Tibial artery (tissue), 4 donors: ENCODE measurements around the gene GPNMB.

Experiments
- DNase-seq, 2 donors: peaks; one replicate each; pipeline ENCODE4 v3.0.0-alpha.2; 2019
- H3K27ac ChIP-seq, 2 donors: fragments of 200-600 bp; sonication (generic) in 1 of 2; 1 replicate in 1 of 2; 2 replicates in 1 of 2; pipeline ENCODE4 v1.5.1; 2018 to 2019; ENCODE audit warnings: mild to moderate bottlenecking in 1 of 2
- H3K27me3 ChIP-seq, 2 donors: fragments of 200-600 bp; sonication (generic) in 1 of 2; one replicate each; pipeline versions ENCODE4 v1.5.1 to v1.6.0; 2016 to 2019
- H3K36me3 ChIP-seq, 3 donors: fragments of 200-600 bp; sonication (generic) in 2 of 3; one replicate each; pipeline ENCODE4 v1.5.1; 2016 to 2019; ENCODE audit warnings: mild to moderate bottlenecking in 2 of 3
- H3K4me1 ChIP-seq, 4 donors: fragments of 200-600 bp; sonication (generic) in 2 of 4; 1 replicate in 3 of 4; 2 replicates in 1 of 4; pipeline ENCODE4 v1.5.1; 2016 to 2019
- H3K4me3 ChIP-seq, 2 donors: fragments of 200-600 bp; sonication (generic) in 1 of 2; 1 replicate in 1 of 2; 2 replicates in 1 of 2; pipeline ENCODE4 v1.5.1; 2018 to 2019; ENCODE audit warnings: mild to moderate bottlenecking in 2 of 2
- H3K9me3 ChIP-seq, 3 donors: fragments of 200-600 bp; sonication (generic) in 1 of 3; one replicate each; pipeline ENCODE4 v1.5.1; 2016 to 2019
- intact Hi-C: fragments of 100-400 bp; cut with DNase I; formaldehyde crosslinking; loops from one replicate; pipeline ENCODE4 v1.15.0; 2023; ENCODE audit warnings: low total_unique reads
- TF ChIP-seq, protein P1 (sequence below), 2 experiments: fragments of 200-600 bp in 1 of 2; fragments of 450-650 bp in 1 of 2; IDR thresholded peaks; one replicate each; pipeline ENCODE4 v1.5.1; 2017 to 2019; ENCODE audit warnings: antibody characterized with exemption in 2 of 2, mild to moderate bottlenecking in 1 of 2, moderate library complexity in 1 of 2

GPNMB gene

DNA sequence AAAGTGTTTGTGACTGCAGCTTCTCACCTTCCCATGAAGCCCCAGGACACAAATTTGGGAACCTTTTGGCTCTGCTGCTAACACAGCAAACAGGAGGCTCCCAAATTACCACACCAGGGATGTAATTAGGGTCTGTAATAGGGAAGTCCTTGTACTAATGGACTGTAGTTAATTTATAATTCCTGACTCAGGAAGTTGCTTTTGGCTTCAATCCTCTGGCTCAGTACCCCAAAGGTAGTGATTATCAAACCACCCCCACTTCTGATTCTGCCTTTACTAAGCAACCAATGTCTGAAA lies 48.8 kb downstream of the GPNMB start:
- Histone ChIP-seq H3K4me3 (no peak overlapping the region), H3K9me3 (no peaks in the 10 kb centered on the region), H3K27me3 (no peaks in the 10 kb centered on the region), H3K27ac (no peak overlapping the region), H3K36me3 (no peaks in the 10 kb centered on the region), H3K4me1 (peaks cover 0 to 19% (median 13%) of the 10 kb centered on the region in 4 donors)
- DNase-seq = no peak
- TF ChIP-seq, protein P1, sequence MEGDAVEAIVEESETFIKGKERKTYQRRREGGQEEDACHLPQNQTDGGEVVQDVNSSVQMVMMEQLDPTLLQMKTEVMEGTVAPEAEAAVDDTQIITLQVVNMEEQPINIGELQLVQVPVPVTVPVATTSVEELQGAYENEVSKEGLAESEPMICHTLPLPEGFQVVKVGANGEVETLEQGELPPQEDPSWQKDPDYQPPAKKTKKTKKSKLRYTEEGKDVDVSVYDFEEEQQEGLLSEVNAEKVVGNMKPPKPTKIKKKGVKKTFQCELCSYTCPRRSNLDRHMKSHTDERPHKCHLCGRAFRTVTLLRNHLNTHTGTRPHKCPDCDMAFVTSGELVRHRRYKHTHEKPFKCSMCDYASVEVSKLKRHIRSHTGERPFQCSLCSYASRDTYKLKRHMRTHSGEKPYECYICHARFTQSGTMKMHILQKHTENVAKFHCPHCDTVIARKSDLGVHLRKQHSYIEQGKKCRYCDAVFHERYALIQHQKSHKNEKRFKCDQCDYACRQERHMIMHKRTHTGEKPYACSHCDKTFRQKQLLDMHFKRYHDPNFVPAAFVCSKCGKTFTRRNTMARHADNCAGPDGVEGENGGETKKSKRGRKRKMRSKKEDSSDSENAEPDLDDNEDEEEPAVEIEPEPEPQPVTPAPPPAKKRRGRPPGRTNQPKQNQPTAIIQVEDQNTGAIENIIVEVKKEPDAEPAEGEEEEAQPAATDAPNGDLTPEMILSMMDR (IDR thresholded peaks at IDR 0.05) = no peak
- intact Hi-C loops = loop anchor here (5.0 kb wide), 1 partner anchor 468 kb away; no protein-coding TSS in a partner anchor

GRCh38 chr7:23298141-23298881 lies 51.7 kb downstream of the GPNMB start:
- Histone ChIP-seq H3K27ac (peak overlapping the region; percentile 80 to 81), H3K9me3 (no peaks in the 10 kb centered on the region), H3K36me3 (peaks cover 0 to 12% (median 8%) of the 10 kb centered on the region in 3 donors), H3K4me1 (peaks cover 0 to 48% (median 32%) of the 10 kb centered on the region in 4 donors), H3K27me3 (no peaks in the 10 kb centered on the region), H3K4me3 (peak overlapping the region; percentile 80 to 91)
- TF ChIP-seq, protein P1 (IDR thresholded peaks at IDR 0.05) = no peak
- no peak for DNase-seq
- intact Hi-C loops = loop anchor here (5.0 kb wide), 1 partner anchor 471 kb away; no protein-coding TSS in a partner anchor

DNA sequence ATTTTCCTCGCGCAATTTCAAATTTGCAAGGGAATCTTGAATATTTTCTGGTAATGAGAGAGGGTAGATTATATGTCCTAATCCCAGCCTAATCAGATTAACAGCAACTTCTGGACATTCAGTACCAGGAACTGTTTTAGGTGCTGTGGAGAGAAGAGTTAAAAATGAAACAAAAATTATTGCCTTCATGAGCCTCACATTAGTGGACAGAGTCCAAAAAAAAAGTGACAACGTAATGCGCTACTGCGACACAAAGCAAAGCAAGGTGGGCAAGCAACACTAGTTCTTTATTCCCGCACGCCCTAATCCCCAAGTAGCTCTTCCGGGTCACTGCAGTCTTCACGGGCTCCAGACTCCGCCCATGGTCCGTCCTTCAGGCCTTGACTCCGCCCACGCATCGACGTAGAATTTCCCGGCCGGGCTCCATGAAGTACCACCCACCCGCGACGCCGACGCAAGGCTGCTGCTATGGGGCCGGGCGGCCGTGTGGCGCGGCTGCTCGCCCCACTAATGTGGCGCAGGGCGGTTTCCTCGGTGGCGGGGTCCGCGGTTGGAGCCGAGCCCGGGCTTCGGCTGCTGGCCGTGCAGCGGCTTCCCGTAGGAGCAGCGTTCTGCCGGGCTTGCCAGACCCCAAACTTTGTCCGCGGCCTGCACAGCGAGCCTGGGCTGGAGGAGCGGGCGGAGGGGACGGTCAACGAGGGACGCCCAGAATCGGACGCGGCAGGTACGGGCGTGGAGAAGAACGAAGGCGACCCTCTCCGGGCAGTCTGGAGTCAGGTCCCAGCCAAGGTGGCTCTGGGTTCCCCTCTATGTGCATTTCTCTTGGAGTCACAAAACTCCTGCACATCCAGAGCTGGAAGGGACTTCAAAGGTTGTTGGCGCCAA lies 52.6 kb downstream of the GPNMB start, which contains the start of gene MALSU1:
Gene MALSU1 (plus strand): TSS at position 455 of the 885 bp plus-strand sequence. CDS start 14 bp downstream, at position 469.
- peak within 1 kb of the TSS; percentile 80 to 81 for H3K27ac ChIP-seq
- peaks cover 0 to 57% (median 35%) of the 10 kb centered on the region in 4 donors for H3K4me1 ChIP-seq
- H3K4me3 ChIP-seq = peak within 1 kb of the TSS; percentile 80 to 91
- H3K9me3 ChIP-seq = no peaks in the 10 kb centered on the region
- no peaks in the 10 kb centered on the region for H3K27me3 ChIP-seq
- H3K36me3 ChIP-seq = peaks cover 0 to 16% (median 12%) of the 10 kb centered on the region in 3 donors
- TF ChIP-seq, protein P1 (IDR thresholded peaks at IDR 0.05) = no peak
- DNase-seq = peak; percentile 97 to 98
- intact Hi-C loops = loop anchor here (5.0 kb wide), 1 partner anchor 472 kb away; no protein-coding TSS in a partner anchor

DNA sequence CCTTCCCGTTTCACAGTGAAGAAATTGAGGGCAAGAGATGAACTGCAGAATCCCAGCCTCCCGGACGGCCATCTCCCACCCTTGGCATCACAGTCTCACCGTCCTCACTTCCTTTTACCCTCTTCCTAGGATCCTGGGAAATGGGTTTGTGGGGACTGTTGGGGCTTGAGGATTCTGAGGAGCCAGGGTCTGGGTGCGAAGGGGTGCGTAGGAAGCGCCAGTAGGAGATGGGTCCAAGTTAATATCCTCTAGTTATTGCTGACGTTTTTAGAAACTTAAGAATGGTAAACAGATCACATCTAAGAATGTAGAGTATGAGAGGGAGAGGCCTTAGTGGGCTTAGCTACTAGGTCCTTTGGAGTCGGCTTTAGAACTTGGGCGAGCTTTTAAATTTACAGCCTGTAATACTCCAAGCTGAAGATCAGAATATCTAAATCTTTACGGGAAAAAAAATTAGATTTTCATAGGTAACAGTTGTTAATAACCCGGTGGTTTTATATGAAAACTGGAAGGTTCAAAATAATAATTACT lies 53.3 kb downstream of the GPNMB start:
- H3K4me3 ChIP-seq = peak overlapping the region; percentile 80 to 91
- intact Hi-C loops = loop anchor here (5.0 kb wide), 1 partner anchor 473 kb away; no protein-coding TSS in a partner anchor

More for the DNA sequence above, 53.3 kb downstream of the GPNMB start:
- Histone ChIP-seq H3K36me3 (peaks cover 0 to 23% (median 17%) of the 10 kb centered on the region in 3 donors), H3K9me3 (no peaks in the 10 kb centered on the region), H3K27ac (peak overlapping the region; percentile 80 to 81), H3K4me1 (peaks cover 0 to 58% (median 35%) of the 10 kb centered on the region in 4 donors), H3K27me3 (no peaks in the 10 kb centered on the region)
- TF ChIP-seq, protein P1 (IDR thresholded peaks at IDR 0.05) = no peak
- DNase-seq = no peak
